ENCODE results near the gene ERC2.

The ERC2 gene

DNA sequence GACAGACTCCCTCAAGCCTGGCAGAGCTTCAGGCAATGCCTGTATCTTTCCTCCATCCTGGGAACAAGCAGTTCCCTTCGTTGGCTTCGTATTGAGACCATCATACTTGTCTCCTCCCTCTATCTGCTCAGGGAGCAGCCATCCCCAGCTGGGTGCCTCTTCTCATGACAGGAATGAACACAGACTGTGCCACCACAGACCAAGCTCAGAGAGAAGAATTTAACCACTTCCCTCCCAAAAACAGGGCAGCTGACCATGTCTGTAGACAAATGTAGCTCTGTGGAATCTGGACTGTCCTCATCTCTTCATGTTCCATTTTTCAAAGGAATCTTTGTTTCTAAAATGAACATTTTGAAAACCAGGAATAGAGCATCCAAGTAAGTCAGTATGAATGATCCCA, 245.4 kb downstream of the ERC2 start:
- H3K4me1 Mint-ChIP-seq (ENCODE audit: low read depth in 2 of 2), result no peaks in the 10 kb centered on the region
- no peaks in the 10 kb centered on the region for H3K27me3 Mint-ChIP-seq
- no peak for ATAC-seq (replicated peaks)
- H3K27ac Mint-ChIP-seq, result no peak overlapping the region
- peaks cover 0 to 2% of the 10 kb centered on the region in 2 donors for H3K9me3 Mint-ChIP-seq
- no peak overlapping the region for H3K4me3 Mint-ChIP-seq
- no peak for DNase-seq
- no peaks in the 10 kb centered on the region for H3K36me3 Mint-ChIP-seq (ENCODE audit: insufficient read depth)

GRCh38 chr3:56219894-56220805, 248.1 kb downstream of the ERC2 start:
- DNase-seq (no peak), ATAC-seq (replicated peaks) (no peak)
- Mint-ChIP-seq H3K4me1 (ENCODE audit: low read depth in 2 of 2) (no peaks in the 10 kb centered on the region), H3K9me3 (peaks cover 0 to 2% of the 10 kb centered on the region in 2 donors), H3K27ac (no peak overlapping the region), H3K4me3 (no peak overlapping the region), H3K36me3 (ENCODE audit: insufficient read depth) (no peaks in the 10 kb centered on the region), H3K27me3 (no peaks in the 10 kb centered on the region)

- no peak for DNase-seq
- no peak overlapping the region for H3K4me3 Mint-ChIP-seq
- H3K9me3 Mint-ChIP-seq, result no peaks in the 10 kb centered on the region
- no peak for ATAC-seq (replicated peaks)
- no peaks in the 10 kb centered on the region for H3K4me1 Mint-ChIP-seq (ENCODE audit: low read depth in 2 of 2)
- H3K27ac Mint-ChIP-seq, result no peak overlapping the region
- peaks cover 0 to 12% of the 10 kb centered on the region in 2 donors for H3K27me3 Mint-ChIP-seq
- H3K36me3 Mint-ChIP-seq (ENCODE audit: insufficient read depth), result no peaks in the 10 kb centered on the region
These were observed 258.1 kb downstream of the ERC2 start for GRCh38 chr3:56209982-56210751.

DNA sequence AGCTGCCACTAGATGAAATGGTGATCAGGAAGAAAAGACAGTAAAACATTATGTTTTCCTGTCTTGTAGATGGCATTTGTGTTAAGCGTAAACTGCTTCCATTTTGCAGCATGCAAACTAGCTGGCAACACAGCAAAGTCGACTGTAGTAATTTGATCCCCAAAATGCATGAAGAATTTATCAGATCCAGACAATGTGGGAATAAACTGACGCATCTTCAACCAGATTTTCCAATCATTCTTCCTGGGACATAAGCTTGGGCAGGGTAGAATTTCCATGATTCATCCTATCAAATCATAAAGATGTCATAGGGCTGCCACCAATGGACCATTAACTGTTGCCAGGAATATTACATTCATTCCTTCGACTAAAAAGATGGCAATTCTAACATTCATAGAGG, 260.3 kb downstream of the ERC2 start:
- DNase-seq (no peak), ATAC-seq (replicated peaks) (no peak)
- no peak overlapping the region for H3K4me3 Mint-ChIP-seq
- H3K9me3 Mint-ChIP-seq, result no peaks in the 10 kb centered on the region
- H3K27ac Mint-ChIP-seq, result no peak overlapping the region
- no peaks in the 10 kb centered on the region for H3K4me1 Mint-ChIP-seq (ENCODE audit: low read depth in 2 of 2)
- H3K36me3 Mint-ChIP-seq (ENCODE audit: insufficient read depth), result no peaks in the 10 kb centered on the region
- peaks cover 0 to 12% of the 10 kb centered on the region in 2 donors for H3K27me3 Mint-ChIP-seq

GRCh38 chr3:56205406-56205805, 262.9 kb downstream of the ERC2 start:
- H3K4me1 Mint-ChIP-seq (ENCODE audit: low read depth in 2 of 2), result no peaks in the 10 kb centered on the region
- H3K27ac Mint-ChIP-seq, result no peak overlapping the region
- H3K27me3 Mint-ChIP-seq, result peaks cover 0 to 12% of the 10 kb centered on the region in 2 donors
- ATAC-seq (replicated peaks), result no peak
- H3K36me3 Mint-ChIP-seq (ENCODE audit: insufficient read depth), result no peaks in the 10 kb centered on the region
- H3K9me3 Mint-ChIP-seq, result no peaks in the 10 kb centered on the region
- H3K4me3 Mint-ChIP-seq, result no peak overlapping the region
- no peak for DNase-seq

- Mint-ChIP-seq H3K4me3 (no peak overlapping the region), H3K9me3 (peaks cover 0 to 3% of the 10 kb centered on the region in 2 donors), H3K27me3 (no peaks in the 10 kb centered on the region), H3K4me1 (ENCODE audit: low read depth in 2 of 2) (no peaks in the 10 kb centered on the region), H3K36me3 (ENCODE audit: insufficient read depth) (no peaks in the 10 kb centered on the region), H3K27ac (no peak overlapping the region)
- DNase-seq, result no peak
- ATAC-seq (replicated peaks), result no peak
These were observed 265.3 kb downstream of the ERC2 start for GRCh38 chr3:56202997-56203396.

GRCh38 chr3:56201407-56201806, 266.9 kb downstream of the ERC2 start:
- no peak for ATAC-seq (replicated peaks)
- Mint-ChIP-seq H3K4me1 (ENCODE audit: low read depth in 2 of 2) (no peaks in the 10 kb centered on the region), H3K27me3 (no peaks in the 10 kb centered on the region), H3K9me3 (peaks cover 0 to 3% of the 10 kb centered on the region in 2 donors), H3K4me3 (no peak overlapping the region), H3K36me3 (ENCODE audit: insufficient read depth) (no peaks in the 10 kb centered on the region), H3K27ac (no peak overlapping the region)
- DNase-seq, result no peak

GRCh38 chr3:56200251-56200650, 268.0 kb downstream of the ERC2 start:
- peaks cover 0 to 3% of the 10 kb centered on the region in 2 donors for H3K9me3 Mint-ChIP-seq
- H3K36me3 Mint-ChIP-seq (ENCODE audit: insufficient read depth), result no peaks in the 10 kb centered on the region
- H3K27ac Mint-ChIP-seq, result no peak overlapping the region
- no peaks in the 10 kb centered on the region for H3K4me1 Mint-ChIP-seq (ENCODE audit: low read depth in 2 of 2)
- no peak for ATAC-seq (replicated peaks)
- H3K4me3 Mint-ChIP-seq, result no peak overlapping the region
- H3K27me3 Mint-ChIP-seq, result no peaks in the 10 kb centered on the region
- no peak for DNase-seq

DNA sequence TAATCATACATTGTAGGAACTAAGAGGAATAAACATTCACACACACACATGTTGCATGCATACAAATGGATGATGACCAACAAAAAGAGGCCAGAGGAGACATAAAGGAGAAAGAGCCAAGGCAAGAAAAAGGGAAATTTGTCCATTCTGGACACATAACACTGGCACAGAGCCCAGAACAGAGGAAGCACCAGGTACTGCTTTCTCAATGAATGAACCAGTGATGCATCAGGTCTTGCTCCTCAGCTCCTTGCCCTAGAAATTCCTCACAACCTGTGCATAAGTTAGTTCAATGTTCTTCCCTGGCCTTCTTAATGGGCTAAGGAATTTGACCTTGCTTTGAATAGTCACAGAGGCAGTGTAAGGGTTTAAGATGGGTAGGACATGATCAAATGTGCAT, 270.3 kb downstream of the ERC2 start:
- H3K27me3 Mint-ChIP-seq, result no peaks in the 10 kb centered on the region
- no peak overlapping the region for H3K27ac Mint-ChIP-seq
- H3K4me1 Mint-ChIP-seq (ENCODE audit: low read depth in 2 of 2), result no peaks in the 10 kb centered on the region
- DNase-seq, result no peak
- ATAC-seq (replicated peaks), result no peak
- peaks cover 0 to 3% of the 10 kb centered on the region in 2 donors for H3K9me3 Mint-ChIP-seq
- no peak overlapping the region for H3K4me3 Mint-ChIP-seq
- H3K36me3 Mint-ChIP-seq (ENCODE audit: insufficient read depth), result no peaks in the 10 kb centered on the region

DNA sequence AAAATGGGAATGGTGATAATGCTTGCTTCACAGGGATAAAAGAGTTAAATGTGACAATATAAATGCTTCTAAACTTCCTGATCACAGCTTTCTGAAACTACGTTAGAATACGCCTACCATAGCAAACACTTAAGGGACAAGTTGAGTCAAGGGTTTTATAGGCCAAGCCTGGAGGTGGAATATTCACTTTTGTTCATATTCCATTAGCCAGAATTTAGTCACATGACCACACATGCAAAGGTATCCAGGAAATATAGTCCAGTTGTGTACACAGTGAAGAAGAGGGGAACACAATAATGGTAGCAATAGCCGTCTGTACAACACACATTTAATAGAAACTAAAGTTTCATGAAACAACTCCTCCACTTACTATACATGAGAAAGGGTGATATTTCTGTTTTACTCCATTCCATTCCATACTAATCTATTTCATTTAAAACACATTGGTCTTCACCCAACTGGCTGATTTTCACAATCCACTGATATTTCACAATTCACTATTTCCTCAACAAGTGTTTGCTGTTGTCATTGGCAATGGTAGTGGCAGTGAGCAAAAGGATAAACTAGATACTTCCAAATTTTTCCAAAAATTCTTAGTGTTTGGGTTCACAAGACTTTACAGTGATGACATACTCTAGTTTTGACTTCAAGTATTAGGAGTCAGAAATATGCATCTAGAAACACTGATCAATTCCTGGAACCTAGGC, 270.9 kb downstream of the ERC2 start:
- no peak overlapping the region for H3K4me3 Mint-ChIP-seq
- no peaks in the 10 kb centered on the region for H3K4me1 Mint-ChIP-seq (ENCODE audit: low read depth in 2 of 2)
- no peaks in the 10 kb centered on the region for H3K27me3 Mint-ChIP-seq
- DNase-seq (no peak), ATAC-seq (replicated peaks) (no peak)
- H3K36me3 Mint-ChIP-seq (ENCODE audit: insufficient read depth), result no peaks in the 10 kb centered on the region
- H3K27ac Mint-ChIP-seq, result no peak overlapping the region
- peaks cover 0 to 3% of the 10 kb centered on the region in 2 donors for H3K9me3 Mint-ChIP-seq

GRCh38 chr3:56196700-56197099, 271.6 kb downstream of the ERC2 start:
- Mint-ChIP-seq H3K36me3 (ENCODE audit: insufficient read depth) (no peaks in the 10 kb centered on the region), H3K27me3 (peaks cover 0 to 4% of the 10 kb centered on the region in 2 donors), H3K9me3 (peaks cover 0 to 3% of the 10 kb centered on the region in 2 donors), H3K4me3 (no peak overlapping the region), H3K4me1 (ENCODE audit: low read depth in 2 of 2) (no peaks in the 10 kb centered on the region), H3K27ac (no peak overlapping the region)
- ATAC-seq (replicated peaks), result no peak
- no peak for DNase-seq

DNA sequence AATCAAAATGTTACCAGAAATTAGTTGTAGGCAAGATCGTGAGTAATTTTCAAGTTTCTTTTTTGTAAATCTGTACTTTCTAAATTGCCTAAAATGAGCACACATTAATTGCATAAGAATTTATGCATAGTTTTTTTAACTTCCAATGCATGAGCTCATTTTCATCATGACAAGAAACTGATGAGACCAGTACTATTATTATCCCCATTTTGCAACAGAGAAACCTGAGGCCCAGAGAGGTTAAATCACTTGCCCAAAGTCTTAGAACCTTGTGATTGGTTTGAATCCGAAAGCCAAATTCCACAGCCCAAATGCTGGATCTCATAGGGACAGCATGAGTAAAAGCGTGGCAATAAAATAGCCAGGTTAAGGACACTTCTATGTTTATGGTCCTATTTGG, 274.7 kb downstream of the ERC2 start:
- ATAC-seq (replicated peaks) (no peak), DNase-seq (no peak)
- Mint-ChIP-seq H3K27ac (no peak overlapping the region), H3K4me1 (ENCODE audit: low read depth in 2 of 2) (no peaks in the 10 kb centered on the region), H3K4me3 (no peak overlapping the region), H3K36me3 (ENCODE audit: insufficient read depth) (no peaks in the 10 kb centered on the region), H3K27me3 (peaks cover 0 to 8% of the 10 kb centered on the region in 2 donors), H3K9me3 (peaks cover 0 to 3% of the 10 kb centered on the region in 2 donors)

- no peaks in the 10 kb centered on the region for H3K36me3 Mint-ChIP-seq (ENCODE audit: insufficient read depth)
- no peak overlapping the region for H3K4me3 Mint-ChIP-seq
- no peak overlapping the region for H3K27ac Mint-ChIP-seq
- ATAC-seq (replicated peaks) (no peak), DNase-seq (no peak)
- H3K9me3 Mint-ChIP-seq, result no peaks in the 10 kb centered on the region
- H3K4me1 Mint-ChIP-seq (ENCODE audit: low read depth in 2 of 2), result no peaks in the 10 kb centered on the region
- peaks cover 0 to 14% of the 10 kb centered on the region in 2 donors for H3K27me3 Mint-ChIP-seq
These were observed 276.3 kb downstream of the ERC2 start for GRCh38 chr3:56192001-56192400.
